ENCODE data around the gene OR2D3. TPM values are rescaled to one million over a fixed set of nuclear protein-coding genes. Genes with fewer than 3 reads are reported as not detected.
"Not testable (repeated sequence)": the region's sequence is repeated elsewhere in the genome, so short reads cannot be mapped to it uniquely, and the experiment has no call there.

The OR2D3 gene, protein sequence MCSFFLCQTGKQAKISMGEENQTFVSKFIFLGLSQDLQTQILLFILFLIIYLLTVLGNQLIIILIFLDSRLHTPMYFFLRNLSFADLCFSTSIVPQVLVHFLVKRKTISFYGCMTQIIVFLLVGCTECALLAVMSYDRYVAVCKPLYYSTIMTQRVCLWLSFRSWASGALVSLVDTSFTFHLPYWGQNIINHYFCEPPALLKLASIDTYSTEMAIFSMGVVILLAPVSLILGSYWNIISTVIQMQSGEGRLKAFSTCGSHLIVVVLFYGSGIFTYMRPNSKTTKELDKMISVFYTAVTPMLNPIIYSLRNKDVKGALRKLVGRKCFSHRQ
- total RNA-seq = not detected in 2 replicates

DNA sequence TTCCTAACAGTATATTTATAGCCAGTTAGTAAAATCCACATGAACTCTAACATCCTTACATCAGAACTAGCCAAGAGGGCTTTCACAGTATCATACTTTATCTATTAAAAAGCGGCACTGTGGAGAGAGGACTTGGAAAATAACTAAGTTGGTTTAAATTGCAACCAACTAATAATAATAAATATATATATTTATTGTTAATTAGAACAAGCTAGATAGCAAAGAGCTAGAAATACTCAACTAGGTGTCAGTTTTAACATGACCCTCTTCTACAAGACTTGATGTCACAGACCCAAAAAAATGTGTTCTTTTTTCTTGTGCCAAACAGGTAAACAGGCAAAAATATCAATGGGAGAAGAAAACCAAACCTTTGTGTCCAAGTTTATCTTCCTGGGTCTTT lies at the start of gene OR2D3:
Gene OR2D3, plus strand, starts transcription at position 301 of the 400 bp plus-strand sequence. Its CDS starts 0 bp downstream, at position 301.
- DNase-seq = no peak

DNA sequence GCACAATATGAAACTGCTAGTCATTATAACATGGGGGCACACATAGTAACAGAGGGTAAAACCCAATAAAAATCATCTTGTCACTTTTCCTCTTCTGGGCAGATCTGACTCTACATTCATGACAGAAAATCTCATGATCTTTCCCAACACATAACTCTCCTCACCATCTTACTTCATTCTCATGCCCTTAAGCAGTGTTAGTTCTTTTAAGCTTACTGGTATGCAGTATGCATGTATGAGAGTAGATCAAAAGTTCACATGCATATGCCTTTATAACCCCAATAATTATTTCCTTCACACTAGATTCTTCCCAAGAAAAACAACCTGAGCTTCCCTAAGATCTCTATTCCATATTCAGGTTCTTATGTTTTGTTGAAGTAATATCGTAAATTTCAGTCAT lies 49.5 kb upstream of the OR2D3 start:
- no peak for DNase-seq

DNA sequence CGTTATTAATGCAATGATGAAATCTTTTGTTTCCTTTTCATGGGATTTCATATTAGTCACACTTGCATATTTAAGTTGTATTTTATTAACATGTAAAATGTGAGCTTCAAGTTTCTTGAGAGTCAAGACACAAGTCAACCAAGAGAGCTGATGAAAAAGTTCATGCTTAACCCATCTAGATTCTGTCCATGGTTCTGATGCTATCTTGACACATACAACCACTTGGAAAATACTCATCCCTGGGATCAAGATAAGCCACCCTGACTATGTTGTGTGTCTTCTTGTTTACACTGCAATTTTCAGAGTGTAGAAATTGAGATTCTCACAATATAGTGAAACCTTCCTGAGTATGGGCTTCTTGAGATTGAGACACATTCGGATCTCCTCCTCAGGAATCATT lies 45.0 kb upstream of the OR2D3 start:
- DNase-seq = no peak

DNA sequence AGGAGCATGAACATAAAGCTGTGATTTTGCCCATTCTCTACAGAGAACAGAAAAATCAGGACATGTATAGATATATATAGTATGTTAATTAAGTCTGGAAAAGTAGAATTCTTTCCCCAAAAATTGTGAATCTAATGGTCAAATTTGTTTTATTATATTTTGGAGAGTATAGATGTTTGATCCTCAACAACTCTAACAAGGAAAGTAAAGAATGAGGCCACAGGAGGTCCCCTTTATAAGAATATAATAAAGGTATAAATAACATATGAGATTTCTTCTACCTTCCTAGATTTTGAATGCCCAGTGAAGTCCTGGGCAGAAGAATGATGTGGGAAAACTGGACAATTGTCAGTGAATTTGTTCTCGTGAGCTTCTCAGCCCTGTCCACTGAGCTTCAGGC lies 44.5 kb upstream of the OR2D3 start, which contains the start of gene OR10A4:
Gene OR10A4, plus strand, starts transcription at position 301 of the 400 bp plus-strand sequence. Its CDS starts 23 bp downstream, at position 324.
- no peak for DNase-seq

DNA sequence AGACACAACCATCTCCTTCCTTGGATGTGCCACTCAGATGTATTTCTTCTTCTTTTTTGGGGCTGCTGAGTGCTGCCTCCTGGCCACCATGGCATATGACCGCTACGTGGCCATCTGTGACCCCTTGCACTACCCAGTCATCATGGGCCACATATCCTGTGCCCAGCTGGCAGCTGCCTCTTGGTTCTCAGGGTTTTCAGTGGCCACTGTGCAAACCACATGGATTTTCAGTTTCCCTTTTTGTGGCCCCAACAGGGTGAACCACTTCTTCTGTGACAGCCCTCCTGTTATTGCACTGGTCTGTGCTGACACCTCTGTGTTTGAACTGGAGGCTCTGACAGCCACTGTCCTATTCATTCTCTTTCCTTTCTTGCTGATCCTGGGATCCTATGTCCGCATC lies 43.9 kb upstream of the OR2D3 start:
- DNase-seq = no peak

DNA sequence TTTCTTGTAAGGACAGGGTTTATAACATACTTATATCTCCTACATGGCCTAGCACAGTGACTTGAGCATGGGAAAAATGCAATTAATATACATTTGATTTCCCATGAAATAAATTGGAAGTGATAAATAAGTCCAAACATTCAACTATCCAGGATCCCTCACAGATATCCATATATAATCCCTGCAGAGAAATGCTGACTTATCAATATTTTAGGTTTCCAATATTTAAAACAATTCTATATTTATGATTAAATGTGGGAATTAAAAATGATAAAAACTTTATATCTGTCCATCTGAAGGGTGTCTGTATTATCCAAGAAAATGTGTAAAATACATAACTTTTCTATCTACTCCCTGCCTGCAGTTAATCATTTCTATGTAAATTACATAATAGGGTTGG lies 38.1 kb upstream of the OR2D3 start:
- no peak for DNase-seq

DNA sequence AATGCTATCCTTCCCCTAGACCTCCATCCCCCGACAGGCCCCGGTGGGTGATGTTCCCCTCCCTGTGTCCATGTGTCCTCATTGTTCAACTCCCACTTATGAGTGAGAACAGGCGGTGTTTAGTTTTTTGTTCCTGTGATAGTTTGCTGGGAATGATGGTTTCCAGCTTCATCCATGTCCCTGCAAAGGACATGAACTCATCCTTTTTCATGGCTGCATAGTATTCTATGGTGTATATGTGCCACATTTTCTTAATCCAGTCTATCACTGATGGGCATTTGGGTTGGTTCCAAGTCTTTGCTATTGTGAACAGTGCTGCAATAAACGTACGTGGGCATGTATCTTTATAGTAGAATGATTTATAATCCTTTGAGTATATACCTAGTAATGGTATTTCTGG lies 33.1 kb upstream of the OR2D3 start:
- DNase-seq = not testable (repeated sequence)

DNA sequence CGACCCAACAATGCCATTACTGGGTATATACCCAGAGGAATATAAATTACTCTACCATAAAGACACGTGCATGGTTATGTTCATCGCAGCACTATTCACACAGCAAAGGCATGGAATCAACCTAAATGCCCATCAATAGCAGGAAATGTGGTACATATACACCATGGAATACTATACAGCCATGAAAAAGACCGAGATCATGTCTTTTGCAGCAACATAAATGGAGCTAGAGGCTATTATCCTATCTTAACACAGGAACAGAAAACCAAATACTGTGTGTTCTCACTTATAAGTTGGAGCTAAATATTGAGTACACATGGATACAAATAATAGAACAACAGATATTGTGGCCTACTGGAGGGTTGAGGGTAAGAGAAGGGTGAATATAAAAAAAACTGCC lies 32.0 kb upstream of the OR2D3 start:
- DNase-seq = no peak

DNA sequence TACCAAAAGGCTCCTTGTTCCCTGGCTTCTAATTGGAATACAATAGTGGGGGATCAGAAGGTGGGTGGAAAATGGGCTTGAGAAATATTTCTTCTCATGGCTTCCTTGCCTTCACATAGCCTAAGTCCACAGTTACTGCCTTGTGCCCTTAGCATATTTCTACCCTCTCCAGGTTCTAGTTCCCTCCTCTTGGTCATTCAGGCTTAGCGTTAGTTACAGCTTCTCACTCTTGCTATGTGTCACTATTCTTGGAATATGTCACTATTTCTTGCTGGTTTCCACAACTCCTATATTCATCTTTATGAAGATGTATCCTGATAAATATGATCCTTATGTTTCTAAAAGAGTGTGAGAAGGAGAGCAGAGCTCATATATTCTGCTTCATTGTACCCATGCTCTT lies 31.0 kb upstream of the OR2D3 start:
- no peak for DNase-seq

DNA sequence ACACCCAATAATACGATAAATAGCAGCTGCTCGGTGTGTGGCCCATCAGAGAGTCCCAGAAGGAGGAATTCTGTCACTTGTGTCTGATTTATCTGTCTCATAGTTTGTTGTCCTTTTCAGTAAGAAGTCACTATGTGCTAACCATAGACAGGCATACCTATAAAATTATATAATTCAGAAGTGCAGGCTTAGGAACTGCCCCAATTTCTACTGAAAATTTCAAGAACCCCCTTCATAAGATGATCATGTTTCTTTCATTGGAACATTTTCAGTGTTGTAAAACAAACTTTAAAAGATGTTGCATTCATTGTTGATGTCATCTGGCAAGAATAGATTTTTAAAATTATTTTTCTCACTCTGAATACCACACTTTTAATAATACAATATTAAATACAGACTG lies 28.4 kb upstream of the OR2D3 start, which contains the start of gene OR2D2:
Gene OR2D2, minus strand, starts transcription at position 101 of the 400 bp plus-strand sequence. Its CDS starts 0 bp downstream, at position 101.
- DNase-seq = no peak

DNA sequence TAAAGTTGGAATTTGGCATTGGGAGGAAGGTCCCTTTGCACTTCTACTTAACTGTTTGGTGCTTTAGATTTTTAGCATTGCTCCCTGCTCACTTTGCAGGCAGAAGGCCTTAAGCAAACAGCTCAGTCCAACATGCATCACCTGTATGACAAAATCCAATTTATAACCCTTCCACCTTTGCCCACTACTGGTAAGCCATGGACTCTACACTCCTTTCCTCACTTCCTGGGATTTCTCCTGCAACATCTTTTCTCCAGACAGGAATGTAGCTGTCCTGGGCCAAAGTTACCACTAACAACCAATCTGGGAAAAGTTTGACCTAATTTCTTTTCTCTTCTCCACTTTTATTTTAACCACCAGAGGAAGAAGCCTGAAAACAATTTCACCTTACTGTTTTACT lies 26.7 kb upstream of the OR2D3 start:
- no peak for DNase-seq

DNA sequence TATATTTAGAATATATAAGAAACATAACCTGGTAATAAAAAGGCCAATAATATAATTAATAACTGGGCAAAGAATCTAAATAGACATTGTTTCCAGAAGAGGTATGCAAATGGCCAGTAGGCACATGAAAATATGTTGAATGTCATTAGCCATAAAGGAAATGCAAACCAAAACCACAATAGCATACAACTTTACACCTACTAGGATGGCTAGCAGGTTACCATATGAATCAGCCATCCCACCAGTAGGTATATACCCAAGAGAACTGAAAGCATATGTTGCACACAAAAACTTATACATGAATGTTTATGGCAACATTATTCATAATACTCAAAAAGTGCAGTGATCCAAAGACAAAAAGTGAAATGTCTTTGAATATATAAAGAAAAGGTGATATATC lies 25.8 kb upstream of the OR2D3 start:
- DNase-seq = no peak

DNA sequence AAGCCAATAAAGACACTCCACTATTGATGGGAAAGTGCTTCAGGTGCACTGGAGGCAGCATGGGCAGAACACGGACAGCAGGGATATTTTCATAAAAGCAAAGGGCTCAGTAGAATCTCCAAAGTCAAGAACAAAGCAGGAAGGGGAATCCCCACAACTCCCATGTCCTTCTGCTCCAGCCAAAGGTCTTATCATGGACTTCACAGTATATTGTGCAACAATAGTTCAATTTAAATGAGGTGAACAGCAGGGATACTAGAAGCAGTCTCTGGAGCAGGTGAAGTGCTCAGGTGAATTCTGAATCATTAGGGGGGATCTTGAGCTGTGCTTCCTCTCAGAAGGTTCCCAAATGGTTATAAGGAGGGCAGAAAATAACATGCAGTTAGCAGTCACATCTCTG lies 21.9 kb upstream of the OR2D3 start:
- DNase-seq = no peak

DNA sequence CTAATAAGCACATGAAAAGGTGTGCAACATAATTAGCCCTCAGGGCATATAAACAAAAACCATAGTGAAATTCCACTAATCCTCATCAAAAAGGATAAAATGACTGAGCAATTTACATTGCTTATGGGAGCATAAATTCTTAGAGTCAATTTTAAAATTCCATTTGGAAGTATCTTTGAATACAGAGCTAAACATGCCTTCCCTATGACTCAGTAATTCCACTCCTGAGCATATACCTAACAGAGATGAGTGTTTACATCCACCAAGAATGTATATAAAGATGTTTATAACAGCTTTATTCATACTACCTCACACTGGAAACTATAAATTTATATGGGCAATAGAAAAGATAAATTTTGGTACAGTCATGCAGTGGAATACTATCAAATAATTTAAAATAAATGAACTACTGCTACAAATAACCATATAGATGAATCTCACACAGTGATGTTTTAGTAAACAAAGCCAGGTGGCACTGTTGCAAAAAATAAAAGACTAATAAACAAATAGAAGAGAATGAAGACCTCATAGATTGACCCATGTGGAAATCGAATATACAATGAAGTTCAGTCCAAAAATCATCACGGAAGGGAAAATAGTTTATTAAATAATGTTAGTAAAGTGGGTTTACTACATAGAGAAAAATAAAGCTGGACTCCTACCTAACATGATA lies 20.3 kb upstream of the OR2D3 start:
- no peak for DNase-seq

DNA sequence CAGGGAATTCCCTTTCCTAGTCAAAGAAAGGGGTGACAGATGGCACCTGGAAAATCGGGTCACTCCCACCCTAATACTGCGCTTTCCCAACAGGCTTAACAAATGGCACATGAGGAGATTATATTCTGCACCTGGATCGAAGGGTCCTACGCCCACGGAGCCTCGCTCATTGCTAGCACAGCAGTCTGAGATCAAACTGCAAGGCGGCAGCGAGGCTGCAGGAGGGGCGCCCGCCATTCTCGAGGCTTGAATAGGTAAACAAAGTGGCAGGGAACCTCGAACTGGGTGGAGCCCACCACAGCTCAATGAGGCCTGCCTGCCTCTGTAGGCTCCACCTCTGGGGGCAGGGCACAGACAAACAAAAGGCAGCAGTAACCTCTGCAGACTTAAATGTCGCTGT lies 16.0 kb upstream of the OR2D3 start:
- not testable (repeated sequence) for DNase-seq

DNA sequence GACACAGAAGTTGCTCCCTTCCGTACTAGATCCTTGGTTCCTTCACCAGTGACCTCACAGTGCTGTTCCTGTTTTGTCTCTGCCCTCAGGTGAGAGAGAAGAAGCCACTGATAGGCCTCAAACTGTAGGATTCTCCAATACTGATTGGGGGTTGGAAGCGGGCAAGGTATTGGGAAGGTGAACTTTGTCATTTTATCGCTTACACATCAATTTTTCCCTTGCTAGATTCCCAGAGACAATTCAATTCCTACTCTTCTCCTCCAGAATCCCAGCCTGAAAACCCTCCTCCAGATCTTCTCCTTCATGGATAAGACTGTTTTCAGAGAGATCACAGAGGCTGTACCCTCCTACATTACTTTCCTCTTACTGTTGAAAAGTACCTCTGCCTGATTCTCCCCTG lies 9.4 kb upstream of the OR2D3 start:
- DNase-seq = no peak

DNA sequence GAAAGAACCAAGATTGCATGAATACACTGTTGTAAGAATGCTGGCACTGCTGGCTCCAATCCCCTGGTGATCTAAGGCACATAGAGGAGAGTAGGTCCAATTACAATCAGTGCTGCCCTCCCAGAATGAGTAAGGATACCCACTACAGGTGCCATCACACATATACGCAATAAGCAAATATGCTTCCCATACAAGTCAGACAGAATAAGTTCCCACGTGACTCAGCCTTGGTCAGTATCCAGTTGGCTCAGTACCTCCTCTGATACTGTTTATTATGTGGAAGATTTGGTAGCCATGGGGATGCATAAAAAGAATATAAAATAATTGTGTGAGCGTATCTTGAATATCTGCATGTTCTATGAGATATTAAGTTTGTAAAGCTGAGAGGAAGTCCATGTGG lies 8.9 kb upstream of the OR2D3 start:
- peak; percentile 50 for DNase-seq

DNA sequence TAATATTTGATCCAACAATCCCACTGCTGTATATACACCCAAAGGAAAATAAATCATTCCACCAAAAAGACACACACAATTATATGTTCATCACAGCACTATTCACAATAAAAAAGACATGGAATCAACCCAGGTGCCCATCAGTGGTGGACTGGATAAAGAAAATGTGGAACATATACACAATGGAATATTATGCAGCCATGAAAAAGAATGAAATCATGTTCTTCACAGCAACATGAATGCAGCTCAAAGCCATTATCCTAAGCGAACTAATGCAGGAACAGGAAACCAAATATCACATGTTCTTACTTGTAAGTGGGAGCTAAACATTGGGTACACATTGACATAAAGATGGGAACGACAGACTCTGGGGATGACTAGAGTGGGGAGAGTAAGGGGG lies 1.1 kb upstream of the OR2D3 start:
- DNase-seq = no peak

DNA sequence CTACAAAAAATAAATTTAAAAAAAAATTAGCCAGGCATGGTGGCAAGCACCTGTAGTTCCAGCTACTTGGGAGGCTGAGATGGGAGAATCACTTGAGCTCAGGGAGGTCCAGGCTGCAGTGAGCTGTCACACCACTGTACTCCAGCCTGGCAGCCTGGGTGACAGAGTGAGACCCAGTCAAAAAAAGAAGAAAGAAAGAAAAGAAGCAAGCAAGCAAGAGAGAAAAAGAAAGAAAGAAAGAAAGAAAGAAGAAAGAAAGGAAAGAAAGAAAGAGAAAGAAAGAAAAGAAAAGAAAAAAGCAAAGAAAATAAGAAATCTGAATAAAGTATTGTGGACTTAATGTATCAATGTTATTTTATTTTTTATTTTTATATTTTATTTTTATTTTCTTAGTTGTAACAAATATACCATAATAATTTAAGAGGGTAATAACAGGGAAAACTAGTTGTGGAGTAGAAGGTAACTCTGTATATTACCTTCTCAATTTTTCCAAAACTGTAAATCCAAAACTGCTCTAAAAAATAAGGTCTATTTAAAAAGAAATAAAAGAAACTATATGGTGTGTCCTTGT lies 4.3 kb downstream of the OR2D3 start:
- no peak for DNase-seq

DNA sequence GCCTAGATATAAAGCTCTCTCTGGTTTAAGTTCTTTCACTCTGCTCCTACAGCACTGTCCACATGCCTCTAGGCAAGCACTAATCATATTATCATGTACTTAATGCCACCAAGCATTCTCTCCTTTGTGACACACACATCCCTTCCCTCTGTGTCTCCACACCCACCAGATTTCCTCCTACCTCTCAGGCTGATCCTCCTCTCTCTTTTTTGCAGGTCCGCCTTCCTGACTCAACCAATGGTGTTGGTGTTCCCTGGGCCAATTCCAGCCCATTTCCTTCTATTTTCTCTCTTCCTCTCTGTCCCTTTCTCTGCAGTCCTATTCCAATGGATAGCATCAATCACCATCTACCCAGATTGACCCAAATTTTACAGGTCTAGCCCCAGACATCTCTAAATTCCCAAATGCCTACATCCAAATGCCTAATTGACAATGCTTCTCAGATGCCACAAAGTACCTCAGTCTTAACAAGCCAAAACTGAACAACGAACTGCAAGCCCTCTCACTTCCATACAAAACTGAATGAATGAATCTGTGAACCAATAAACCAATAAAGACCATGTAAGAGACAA lies 4.9 kb downstream of the OR2D3 start:
- peak; percentile 20 for DNase-seq

DNA sequence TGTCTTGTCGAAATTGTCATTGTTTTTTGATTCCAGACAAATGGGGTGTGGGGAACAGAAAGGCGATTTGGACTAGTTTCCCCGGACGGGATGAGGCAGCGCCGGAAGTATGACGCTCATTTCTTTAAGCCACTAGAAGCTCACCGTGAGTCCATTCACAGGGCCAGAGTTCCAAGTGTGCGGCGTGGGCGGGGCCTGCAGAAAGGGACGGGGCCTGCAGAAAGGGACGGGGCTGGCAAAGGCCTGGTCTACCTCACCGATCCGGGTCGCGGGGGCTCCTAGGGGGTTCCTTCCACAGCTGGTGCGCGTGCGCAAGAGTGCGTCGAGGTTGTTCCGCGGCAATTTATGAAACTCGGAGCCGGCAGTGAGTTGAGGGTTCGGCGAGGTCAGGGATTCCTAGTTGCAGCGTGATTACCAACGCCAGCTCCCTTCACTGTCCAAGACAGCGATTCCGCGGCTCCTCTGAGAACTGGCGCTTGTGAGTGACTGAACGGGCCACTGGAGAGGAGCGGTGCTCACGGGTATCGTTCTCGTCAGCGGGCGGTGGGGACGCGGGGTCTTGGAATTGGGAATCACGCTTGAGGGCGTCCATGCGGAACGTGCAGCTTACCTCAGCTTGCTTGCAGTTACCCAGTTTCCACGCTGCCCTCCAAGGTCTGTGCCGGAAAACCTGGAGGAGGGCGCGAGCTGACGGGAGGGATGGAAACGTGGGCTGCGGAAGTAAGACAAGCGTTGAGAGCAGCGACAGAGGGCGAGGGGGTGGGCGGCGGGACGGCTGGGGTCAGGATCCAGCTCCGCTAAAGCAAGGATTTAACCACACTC lies 5.6 kb downstream of the OR2D3 start, which contains the start of gene ZNF215:
Gene ZNF215, plus strand, starts transcription at position 219 of the 822 bp plus-strand sequence. CDS start 5,847 bp downstream, outside the sequence.
- DNase-seq = peak; percentile 78

DNA sequence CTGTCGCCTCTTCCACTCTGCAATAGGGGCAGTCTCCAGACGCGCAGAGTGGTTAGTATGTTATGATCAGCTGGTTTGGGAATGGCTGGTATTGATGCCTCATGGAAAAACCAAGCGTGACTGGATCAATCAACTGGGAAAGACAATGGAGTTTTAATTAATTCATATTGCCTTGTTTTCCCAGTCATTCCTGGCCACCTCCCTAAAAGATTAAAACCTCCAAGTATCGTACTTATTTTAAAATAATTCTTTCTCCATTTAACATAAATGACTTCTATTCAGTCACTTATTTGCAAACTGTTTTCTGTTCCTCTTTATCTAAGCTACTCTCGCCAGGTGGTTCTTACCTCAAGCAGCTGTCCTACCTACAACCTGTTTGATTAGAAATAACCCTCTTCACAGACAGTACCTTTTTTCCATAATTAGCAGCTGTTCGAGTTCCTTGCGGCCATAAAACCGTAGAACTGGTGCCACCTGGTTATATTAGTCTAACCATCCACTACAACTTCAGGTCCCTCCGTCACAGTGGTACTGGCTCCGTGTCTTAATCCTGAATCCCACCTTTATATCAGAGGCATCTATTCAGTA lies 6.3 kb downstream of the OR2D3 start:
- DNase-seq = peak; percentile 2

Data from dermis blood vessel endothelial cell (primary cell).